Activated naive CD4-positive, alpha-beta T cell treated with anti-CD3 and anti-CD28 coated beads, Interleukin-2, amount 50 U/mL, for 72 hours (primary cell): ENCODE measurements around the gene ADAM15. TPM values are rescaled to one million over a fixed set of nuclear protein-coding genes. Genes with fewer than 3 reads are reported as not detected.
A peak's percentile ranks its signal among the peaks of the same experiment; 100 is the strongest.

ENCODE experiments used
- ATAC-seq, 2 donors: fragments of 150-1000 bp; cut with Tn5 transposase; 2 replicates each; pipeline ENCODE4 v1.10.0; 2021; ENCODE audit warnings: mild to moderate bottlenecking in 2 of 2, moderate library complexity in 2 of 2
- DNase-seq, 2 donors: peaks; one replicate each; pipeline ENCODE4 v3.0.0; 2021 to 2022; ENCODE audit warnings: low spot score in 2 of 2
- H3K27ac Mint-ChIP-seq, 2 donors: one replicate each; pipeline ENCODE4 v1.8.0; 2022; ENCODE audit warnings: mild to moderate bottlenecking in 2 of 2, mixed read lengths in 2 of 2
- H3K36me3 Mint-ChIP-seq, 2 donors: one replicate each; pipeline ENCODE4 v1.8.0; 2022; ENCODE audit warnings: mixed read lengths in 2 of 2
- H3K9me3 Mint-ChIP-seq, 2 donors: one replicate each; pipeline ENCODE4 v1.8.0; 2022; ENCODE audit warnings: mixed read lengths in 2 of 2
- total RNA-seq, 2 donors: library from RNA; stranded (reverse); gene quantifications; one replicate each; pipeline ENCODE4 v1.2.3, GENCODE V29; 2022

The ADAM15 gene
- total RNA-seq, 2 donors from 2014 or later: 49.9 to 52.8 TPM

DNA sequence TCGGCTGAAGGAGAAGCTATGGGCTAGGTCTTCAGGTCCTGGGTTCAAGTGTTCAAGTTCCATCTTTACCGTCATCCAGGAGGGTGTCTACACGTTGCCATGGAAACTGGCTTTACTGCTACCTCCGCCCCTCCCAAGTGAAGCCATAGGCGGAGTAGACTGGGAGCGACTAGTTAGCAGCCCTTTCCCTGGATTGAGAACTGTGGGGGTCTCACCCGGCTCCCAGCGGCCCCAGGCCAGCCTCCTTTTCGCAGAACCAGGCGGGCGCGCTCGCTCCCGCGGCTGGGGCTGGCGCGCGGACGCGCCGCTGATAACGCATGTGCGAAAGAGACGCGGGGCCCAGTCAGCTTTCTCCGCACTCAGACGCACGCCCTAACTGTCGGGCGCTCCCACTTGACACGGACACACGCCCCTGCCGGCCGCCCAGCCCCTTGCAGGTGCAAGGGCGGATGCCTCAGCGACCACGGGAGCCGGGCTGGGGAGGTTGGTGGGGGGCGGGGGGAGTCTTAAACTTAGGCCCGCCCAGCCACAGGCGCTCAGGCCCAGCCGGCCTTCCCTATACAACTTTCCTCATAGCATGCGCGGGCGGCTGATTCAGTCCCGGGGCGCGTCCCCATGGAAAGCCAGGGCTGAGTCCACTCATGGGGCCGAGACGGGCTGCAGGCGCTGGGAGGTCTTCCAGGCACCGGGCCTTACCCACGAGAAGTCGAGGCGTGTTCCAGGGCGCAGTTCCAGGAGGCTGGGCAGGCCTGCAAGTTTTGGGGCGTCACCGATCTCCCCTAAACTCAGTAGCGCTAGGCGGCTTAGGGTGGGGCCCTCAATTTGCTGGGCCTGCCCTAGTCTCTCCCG, 19.8 kb downstream of the ADAM15 start:
- DNase-seq: peak in 1 of 2 donors; percentile 77
- Mint-ChIP-seq H3K36me3 (no peaks in the 10 kb centered on the region), H3K27ac (no peak overlapping the region), H3K9me3 (no peaks in the 10 kb centered on the region)
- ATAC-seq: peak; percentile 82 to 97

DNA sequence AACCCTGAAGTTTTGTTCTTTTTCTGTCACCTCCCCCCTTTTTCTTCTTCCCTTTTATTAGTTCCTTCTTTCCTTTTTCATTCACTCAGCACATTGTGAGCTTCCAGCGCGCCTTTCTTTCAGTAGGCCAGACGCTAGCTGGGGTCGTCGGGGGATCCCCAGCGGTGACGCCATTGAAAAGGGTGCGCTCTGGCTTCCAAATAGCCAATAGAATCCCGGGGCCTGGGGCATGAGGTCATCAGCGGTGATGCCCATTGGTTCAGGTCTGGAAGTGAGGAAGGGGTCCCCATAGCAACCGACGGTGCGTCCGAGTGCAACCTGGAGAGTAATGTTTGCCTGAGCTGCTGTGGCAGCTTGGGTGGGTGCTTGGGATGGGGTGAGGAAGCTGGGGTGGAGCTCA, 20.6 kb downstream of the ADAM15 start:
- Mint-ChIP-seq H3K27ac (peak overlapping the region in 1 of 2 donors; percentile 75), H3K9me3 (no peaks in the 10 kb centered on the region), H3K36me3 (no peaks in the 10 kb centered on the region)
- DNase-seq (no peak), ATAC-seq (no peak)

DNA sequence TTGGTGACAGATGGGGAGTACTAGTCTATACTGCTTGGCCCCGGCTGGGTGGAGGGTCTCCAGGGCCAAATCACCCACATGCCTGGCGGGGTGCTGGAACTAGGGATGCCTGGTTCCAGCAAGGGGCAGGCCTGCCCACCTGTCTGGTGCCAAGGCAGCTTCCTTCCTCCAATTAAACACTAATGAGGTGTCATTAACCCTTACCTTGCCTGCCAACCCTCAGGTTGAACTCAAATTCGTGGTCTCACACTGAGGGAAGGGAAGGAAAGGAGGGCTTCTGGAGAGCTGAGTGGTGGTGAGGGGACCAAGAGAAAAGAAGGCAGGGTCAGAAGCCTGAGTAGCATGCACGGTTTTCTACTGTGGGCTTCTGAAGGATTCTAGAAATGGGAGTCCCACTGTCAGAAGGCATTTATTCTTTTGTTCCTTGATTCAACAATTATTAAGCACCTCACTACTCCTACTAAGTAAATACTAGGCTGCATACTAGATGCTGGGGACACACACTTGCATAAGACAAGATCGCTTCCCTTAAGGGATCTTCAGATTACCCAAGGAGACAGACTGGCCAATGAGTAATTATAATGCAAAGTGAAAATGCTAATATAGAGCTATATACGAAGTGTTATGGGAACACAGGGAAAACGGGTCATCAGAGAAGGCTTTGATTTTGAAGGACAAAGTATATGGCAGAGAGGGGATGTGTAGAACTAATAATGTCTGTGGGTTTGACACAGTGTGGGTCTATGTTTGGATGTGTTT, 21.6 kb downstream of the ADAM15 start:
- Mint-ChIP-seq H3K36me3 (no peaks in the 10 kb centered on the region), H3K9me3 (no peaks in the 10 kb centered on the region), H3K27ac (no peak overlapping the region)
- no peak for ATAC-seq
- DNase-seq: no peak

DNA sequence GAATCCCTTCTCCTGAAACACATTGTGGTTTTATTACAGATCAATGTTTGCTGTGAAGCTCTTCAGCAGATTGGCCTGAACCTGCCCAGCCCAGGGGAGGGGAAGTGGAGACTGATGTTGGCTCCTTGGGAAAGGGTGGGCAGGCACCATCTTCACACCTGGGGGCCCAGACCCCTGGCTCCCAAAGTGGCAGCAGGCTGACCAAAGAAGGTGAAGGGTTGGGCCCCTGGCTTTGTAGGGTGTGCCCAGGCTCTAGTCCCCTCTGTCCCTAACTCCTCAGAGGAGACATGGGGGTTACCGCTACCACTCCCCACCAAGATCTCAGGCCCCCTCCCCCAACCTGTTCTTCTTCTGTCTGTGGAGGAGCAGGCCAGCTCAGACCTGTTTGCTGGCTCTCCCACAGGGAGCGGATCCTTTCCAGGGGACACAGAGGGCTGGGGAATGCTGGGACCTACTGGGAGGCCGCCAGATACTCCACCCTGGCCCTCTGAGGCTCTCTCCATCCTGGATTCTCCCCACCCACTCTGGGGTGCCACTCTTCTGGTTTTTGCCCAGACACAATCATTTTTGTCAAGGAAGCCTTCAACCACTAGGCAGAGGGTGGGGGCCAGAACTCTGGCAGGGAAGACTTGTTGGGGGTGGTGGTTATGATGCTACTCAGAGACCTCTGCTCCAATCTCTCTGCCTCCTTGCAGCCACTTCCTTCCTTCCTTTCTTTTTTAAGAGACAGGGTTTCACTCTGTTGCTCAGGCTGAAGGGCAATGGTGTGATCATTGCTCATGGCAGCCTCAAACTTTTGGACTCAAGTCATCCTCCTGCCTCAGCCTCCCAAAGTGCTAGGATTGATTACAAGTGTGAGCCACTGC, 22.5 kb downstream of the ADAM15 start:
- ATAC-seq (peak in 1 of 2 donors; percentile 51), DNase-seq (no peak)
- no peaks in the 10 kb centered on the region for H3K36me3 Mint-ChIP-seq
- H3K27ac Mint-ChIP-seq: no peak overlapping the region
- H3K9me3 Mint-ChIP-seq: no peaks in the 10 kb centered on the region

DNA sequence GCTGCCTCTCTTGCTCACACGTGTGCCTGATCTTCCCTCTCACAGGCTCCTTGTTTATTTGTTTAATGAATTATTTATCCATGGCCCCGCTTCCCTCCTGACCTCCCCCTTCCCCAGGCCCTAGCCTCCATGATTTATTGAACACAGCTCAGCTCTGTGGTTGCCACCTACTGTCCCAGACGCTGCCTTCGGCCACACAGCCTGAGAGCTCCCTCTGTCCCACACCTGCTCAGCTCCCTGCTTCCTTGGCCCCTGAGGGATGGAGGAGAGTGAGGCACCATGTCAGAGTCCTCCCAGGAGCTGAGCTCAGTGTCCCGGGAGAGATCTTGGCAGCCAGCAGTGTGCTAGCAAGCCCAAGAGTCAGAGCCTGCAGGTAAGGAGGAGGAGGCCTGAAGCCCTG, 24.4 kb downstream of the ADAM15 start:
- Mint-ChIP-seq H3K36me3 (peaks cover 0 to 6% of the 10 kb centered on the region in 2 donors), H3K9me3 (no peaks in the 10 kb centered on the region), H3K27ac (peak overlapping the region in 1 of 2 donors; percentile 12)
- ATAC-seq (no peak), DNase-seq (no peak)

DNA sequence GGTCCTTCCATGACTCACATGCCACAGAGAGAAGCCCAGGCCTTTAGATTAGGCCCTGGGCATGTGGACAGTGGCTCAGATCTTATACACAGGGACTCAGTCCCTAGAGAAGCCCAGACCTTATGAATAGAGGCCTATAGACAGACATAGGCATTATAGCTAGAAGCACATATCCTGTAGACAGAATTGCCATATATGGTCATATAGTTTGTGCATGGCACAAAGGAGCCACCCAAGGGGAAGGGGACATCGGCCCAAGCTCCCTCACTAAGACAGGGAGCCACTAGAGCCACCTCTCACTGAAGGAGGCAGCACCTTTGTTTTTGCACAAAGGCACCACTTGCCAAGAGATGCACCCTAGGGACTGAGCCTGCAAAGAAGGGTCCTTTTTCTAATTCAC, 25.3 kb downstream of the ADAM15 start:
- DNase-seq: no peak
- ATAC-seq: no peak
- no peaks in the 10 kb centered on the region for H3K9me3 Mint-ChIP-seq
- H3K27ac Mint-ChIP-seq: no peak overlapping the region
- H3K36me3 Mint-ChIP-seq: peaks cover 3 to 6% of the 10 kb centered on the region in 2 donors

DNA sequence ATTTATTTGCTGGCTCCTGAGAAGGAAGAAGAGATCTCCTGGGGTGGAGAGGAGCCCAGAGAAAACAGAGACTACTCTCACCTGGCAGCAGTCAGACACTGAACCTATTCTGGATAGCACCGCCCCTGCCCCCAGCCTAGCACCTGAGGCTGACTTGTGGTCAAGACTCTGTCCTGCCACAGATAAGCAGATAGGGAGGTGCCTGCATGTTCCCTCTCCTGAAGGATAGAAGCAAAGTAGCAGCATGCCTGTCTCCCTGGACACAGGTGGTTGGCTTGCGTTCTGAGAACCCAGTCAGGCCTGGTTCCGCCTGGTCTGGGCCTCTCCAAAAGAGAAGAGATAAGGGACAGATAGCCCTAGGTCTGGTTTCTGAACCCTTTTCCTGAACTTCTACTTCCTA, 26.2 kb downstream of the ADAM15 start:
- no peak overlapping the region for H3K27ac Mint-ChIP-seq
- ATAC-seq (no peak), DNase-seq (no peak)
- peaks cover 6% of the 10 kb centered on the region in 2 donors for H3K36me3 Mint-ChIP-seq
- no peaks in the 10 kb centered on the region for H3K9me3 Mint-ChIP-seq

DNA sequence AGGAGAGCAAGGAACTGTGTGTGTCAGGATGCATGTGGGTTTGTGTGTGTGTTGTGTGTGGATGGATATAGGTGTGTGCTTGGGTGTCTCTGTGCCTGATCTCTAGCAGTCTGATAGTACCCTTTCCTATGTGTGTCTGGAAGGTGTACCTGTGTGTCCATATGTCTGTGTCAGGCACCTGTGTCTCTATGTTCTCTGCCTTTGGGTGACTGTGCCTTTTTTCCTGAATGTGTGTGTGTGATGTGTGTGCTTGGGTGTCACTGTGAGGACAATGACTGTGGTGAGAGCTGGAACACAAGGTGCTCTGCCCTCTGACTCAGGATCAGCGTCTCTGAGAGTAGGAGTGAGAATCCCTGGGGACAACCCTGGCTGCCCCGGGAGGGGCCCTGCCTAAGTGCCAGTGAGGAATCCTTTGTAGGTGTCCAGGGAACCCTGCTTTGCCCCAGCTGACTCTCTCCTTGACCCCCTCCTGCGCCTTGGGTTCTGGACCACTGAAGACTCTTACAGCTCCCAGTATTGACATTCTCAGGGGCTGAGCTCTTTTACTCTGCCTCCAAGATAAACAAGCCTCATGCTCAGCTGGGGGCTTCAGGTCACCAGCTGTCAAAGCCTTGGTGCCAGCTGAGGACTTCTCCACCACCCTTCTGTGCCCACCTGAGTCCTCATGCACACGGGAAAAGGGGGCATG, 26.8 kb downstream of the ADAM15 start:
- ATAC-seq (no peak), DNase-seq (no peak)
- peaks cover 6% of the 10 kb centered on the region in 2 donors for H3K36me3 Mint-ChIP-seq
- no peak overlapping the region for H3K27ac Mint-ChIP-seq
- no peaks in the 10 kb centered on the region for H3K9me3 Mint-ChIP-seq

DNA sequence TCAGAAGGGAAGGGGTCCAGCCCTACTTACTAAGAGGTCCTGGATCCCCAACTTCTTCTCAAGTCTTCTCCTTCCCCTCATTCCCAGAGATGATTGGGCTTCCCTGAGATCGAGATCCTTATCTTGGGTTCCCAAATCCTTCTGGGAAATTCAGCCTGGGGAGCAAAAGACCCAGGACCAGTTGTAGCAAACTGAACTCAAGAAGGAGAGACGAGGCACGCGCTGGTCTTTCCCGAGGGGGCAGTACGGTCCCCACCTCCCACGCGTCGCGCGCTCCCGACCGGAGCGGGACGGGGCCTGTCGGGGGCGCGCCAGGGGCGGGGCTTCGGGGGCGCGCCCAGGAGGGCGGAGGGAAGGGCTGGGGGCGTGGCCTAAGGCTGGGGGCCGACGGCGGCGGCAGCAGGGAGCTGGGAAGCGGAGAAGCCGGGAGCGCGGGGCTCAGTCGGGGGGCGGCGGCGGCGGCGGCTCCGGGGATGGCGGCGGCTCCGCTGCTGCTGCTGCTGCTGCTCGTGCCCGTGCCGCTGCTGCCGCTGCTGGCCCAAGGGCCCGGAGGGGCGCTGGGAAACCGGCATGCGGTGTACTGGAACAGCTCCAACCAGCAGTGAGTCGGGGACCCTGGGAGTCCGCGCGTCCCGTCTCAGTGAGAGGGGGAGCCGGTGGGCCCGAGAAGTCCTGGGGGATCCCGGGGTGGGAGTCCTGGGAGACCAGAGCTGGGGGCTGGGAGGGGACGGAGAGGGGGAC, 27.5 kb downstream of the ADAM15 start, which contains the start of gene EFNA3:
Gene EFNA3, plus strand, starts transcription at position 369 of the 741 bp plus-strand sequence. Its CDS starts 105 bp downstream, at position 474.
- peak; percentile 16 to 57 for ATAC-seq
- peaks cover 6% of the 10 kb centered on the region in 2 donors for H3K36me3 Mint-ChIP-seq
- DNase-seq: peak in 1 of 2 donors; percentile 80
- no peak within 1 kb of the TSS for H3K27ac Mint-ChIP-seq
- H3K9me3 Mint-ChIP-seq: no peaks in the 10 kb centered on the region

DNA sequence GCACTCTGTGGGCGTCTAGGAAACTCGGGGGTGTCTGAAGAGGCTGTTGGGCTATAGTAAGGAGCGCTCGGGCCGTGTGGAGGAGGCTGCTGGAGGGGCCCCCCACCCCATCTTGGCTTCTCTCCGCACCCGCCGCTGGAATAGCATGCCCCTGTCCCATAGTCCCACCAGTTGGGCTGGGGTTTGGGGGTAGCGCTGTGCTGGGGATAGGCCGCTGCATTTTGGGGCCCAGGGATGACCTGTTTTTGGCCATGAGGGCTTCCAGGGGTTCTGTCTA, 28.0 kb downstream of the ADAM15 start:
- no peak for DNase-seq
- peak in 1 of 2 donors; percentile 4 for ATAC-seq
- peaks cover 6% of the 10 kb centered on the region in 2 donors for H3K36me3 Mint-ChIP-seq
- H3K27ac Mint-ChIP-seq: no peak overlapping the region
- no peaks in the 10 kb centered on the region for H3K9me3 Mint-ChIP-seq

DNA sequence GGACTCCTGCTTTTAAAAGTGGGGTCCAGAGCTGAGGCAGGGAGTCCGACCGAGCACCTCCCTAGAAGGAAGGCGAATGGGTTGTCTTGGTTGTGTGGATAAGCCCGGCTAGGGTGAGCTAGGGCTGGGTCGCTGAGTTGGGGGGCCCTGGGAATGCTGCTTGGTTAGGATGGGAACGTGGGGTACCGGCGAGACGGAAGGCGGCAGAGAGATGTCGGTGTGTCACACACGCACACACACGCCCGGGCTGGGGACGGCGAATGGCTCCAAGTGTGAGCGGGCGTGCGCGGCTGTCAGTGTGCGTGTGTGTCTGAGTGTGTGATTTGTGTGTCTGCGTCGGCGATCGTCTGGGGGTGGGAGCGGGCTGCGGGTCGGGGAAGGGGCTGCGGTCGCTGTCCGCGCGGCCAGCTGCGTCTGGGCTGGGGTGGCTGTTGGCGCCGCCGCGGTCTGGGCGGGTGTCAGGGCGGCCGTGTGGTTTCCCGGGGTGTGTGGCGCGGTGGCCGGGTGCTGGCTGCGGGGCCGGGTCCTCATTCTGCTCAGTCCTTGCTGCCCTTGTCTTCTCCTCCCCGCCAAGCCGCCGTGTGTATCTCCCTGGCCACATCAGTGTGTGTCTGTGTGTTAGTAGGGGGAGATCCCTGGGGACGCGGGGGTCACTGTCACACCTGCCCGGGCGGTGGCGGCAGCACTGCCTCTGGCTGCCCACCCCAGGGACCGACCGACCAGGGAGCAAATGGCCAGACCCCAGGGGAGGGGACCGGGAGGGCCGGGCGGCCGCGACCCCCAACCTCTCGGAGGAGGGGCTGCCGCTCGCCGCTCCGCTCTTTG, 28.6 kb downstream of the ADAM15 start:
- Mint-ChIP-seq H3K27ac (no peak overlapping the region), H3K36me3 (peaks cover 6% of the 10 kb centered on the region in 2 donors), H3K9me3 (no peaks in the 10 kb centered on the region)
- DNase-seq (no peak), ATAC-seq (peak in 1 of 2 donors; percentile 3)

DNA sequence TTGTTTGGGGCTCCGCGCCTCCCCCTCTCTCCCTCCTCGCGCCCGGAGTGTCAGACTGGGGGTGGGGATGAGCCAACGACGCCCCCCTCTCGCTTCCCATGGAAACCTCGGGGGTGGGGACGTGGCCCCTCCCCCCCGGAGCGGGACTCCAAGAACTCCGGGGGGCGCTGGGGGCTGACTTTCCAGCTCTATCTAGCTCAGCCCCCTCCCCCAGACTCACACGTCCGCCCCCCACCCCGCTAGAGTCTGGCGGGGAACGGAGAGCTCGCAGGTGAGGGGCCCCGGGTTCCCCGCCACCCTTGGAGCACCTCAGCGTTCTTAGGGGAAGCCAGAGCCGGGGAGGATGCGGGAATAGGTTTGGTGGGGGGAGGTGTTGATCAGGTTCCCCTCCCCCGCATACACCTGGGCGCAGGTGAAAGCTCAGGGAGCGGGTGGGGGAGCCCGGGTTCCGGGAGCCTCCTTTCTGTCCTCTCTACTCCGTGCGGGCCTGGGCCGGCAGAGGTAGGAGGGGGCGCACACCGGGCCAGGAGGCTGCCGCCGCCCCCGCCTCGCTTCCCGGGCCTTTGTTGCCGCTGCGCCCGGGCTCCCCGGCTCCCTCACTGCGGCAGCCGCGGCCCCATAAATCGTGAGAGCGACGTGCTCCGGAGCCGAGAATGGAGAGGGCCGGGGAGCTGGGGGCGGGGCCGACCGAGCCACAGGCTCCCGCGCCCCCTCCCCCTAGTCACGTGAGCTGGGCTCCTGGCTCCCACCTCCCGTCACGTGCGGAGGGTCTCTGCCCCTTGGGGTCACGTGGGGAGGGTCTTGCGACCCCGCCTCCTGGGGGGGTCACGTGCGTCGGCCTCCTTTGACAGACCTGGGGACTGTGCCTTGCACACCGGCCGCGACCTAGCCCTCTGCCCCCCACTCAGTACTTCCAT, 29.5 kb downstream of the ADAM15 start:
- ATAC-seq (no peak), DNase-seq (no peak)
- peaks cover 6% of the 10 kb centered on the region in 2 donors for H3K36me3 Mint-ChIP-seq
- H3K9me3 Mint-ChIP-seq: no peaks in the 10 kb centered on the region
- no peak overlapping the region for H3K27ac Mint-ChIP-seq

DNA sequence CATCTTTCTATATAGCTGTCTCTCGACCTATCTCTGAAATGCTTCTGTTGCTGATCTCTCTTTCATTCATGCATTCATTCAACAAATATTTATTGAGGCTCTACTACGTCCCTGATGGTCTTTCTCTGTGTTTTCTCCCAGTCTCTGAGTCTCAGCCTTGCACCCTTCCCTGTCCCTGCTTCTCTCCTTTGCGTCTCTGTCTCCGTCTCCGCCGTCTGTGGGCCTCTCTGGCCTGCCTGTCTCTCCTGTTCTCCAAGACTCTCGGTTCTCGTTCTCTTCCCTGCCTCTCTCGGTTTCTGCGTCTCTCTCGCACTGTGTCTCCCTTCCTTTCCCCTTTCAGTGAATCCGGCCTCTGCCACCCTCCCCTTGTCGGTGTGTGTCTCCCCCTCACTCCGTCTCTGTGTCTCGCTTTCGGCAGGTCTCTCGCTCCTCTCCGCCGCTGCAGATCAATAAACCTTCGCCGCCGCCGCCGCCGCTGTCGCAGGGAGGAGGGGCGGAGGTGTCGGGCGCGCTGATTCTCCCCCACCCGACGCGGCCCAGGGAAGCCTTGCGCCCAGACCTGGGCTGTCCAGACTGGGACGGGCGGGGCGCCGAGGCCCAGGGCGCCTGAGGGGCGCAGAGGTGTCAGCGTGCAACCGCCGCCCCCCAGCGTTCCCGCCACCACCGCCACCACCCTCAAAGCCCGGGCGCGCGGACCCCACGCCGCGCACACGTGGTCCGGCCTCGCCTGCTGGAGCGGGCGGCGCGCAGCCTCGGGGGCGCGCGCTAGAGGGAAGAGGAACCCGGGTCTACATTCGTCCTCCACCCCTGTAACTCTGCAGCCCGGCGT, 30.6 kb downstream of the ADAM15 start:
- DNase-seq (no peak), ATAC-seq (no peak)
- Mint-ChIP-seq H3K27ac (no peak overlapping the region), H3K36me3 (peaks cover 6% of the 10 kb centered on the region in 2 donors), H3K9me3 (no peaks in the 10 kb centered on the region)
